CD14-positive monocyte (primary cell): Measurements from ENCODE around the gene OR2V2. TPM values are rescaled to one million over a fixed set of nuclear protein-coding genes. Genes with fewer than 3 reads are reported as not detected.

Experiments
- DNase-seq, 3 donors: peaks; one replicate each; pipeline ENCODE4 v3.0.0-alpha.2; 2011 to 2022
- H2AFZ ChIP-seq: 2 replicates; pipeline ENCODE4 v1.6.0; 2012; ENCODE audit warnings: mild to moderate bottlenecking, low read depth, low read length, inconsistent platforms; ENCODE audit not compliant: insufficient read depth, poor library complexity, severe bottlenecking
- H3K27ac ChIP-seq, 2 donors: 1 replicate in 1 of 2; 2 replicates in 1 of 2; pipeline ENCODE4 v1.5.1; 2012 to 2013; ENCODE audit warnings: low read length in 2 of 2, control low read depth in 1 of 2, inconsistent platforms in 1 of 2, low read depth in 1 of 2, mild to moderate bottlenecking in 1 of 2
- H3K27me3 ChIP-seq, 2 donors: one replicate each; pipeline versions ENCODE4 v1.6.0 to v1.6.1; 2011 to 2013; ENCODE audit warnings: low read length in 2 of 2; ENCODE audit not compliant: control insufficient read depth in 2 of 2, insufficient read depth in 2 of 2
- H3K36me3 ChIP-seq, 2 donors: replicated peaks in 1 of 2; 1 replicate in 1 of 2; 2 replicates in 1 of 2; pipeline versions ENCODE4 v1.5.1 to v1.6.1; 2012 to 2013; ENCODE audit warnings: low read length in 2 of 2, control low read depth in 1 of 2, inconsistent platforms in 1 of 2, mild to moderate bottlenecking in 1 of 2; ENCODE audit not compliant: insufficient read depth in 2 of 2, control insufficient read depth in 1 of 2
- H3K4me1 ChIP-seq, 2 donors: 1 replicate in 1 of 2; 2 replicates in 1 of 2; pipeline versions ENCODE4 v1.5.1 to v1.6.1; 2012 to 2013; ENCODE audit warnings: low read length in 2 of 2, control low read depth in 1 of 2, inconsistent platforms in 1 of 2, mild to moderate bottlenecking in 1 of 2, moderate library complexity in 1 of 2; ENCODE audit not compliant: insufficient read depth in 2 of 2, control insufficient read depth in 1 of 2
- H3K4me2 ChIP-seq: replicated peaks from 2 replicates; pipeline ENCODE3; 2012; ENCODE audit warnings: low read length, moderate library complexity, mild to moderate bottlenecking; ENCODE audit not compliant: poor library complexity, severe bottlenecking; ENCODE audit errors: extremely low read depth
- H3K4me3 ChIP-seq, 3 experiments: fragments of 200-600 bp in 1 of 3; sonication (generic) in 1 of 3; replicated peaks in 1 of 3; 1 replicate in 2 of 3; 2 replicates in 1 of 3; pipeline ENCODE4 v1.5.1; 2011 to 2013; ENCODE audit warnings: low read length in 3 of 3, mild to moderate bottlenecking in 3 of 3, control low read depth in 2 of 3, low read depth in 2 of 3, inconsistent platforms in 1 of 3, moderate library complexity in 1 of 3
- H3K79me2 ChIP-seq: 2 replicates; pipeline ENCODE4 v1.6.0; 2012; ENCODE audit warnings: mild to moderate bottlenecking, control low read depth, inconsistent platforms, low read length, moderate library complexity; ENCODE audit not compliant: insufficient read depth
- H3K9ac ChIP-seq: 2 replicates; pipeline ENCODE4 v1.6.0; 2017; ENCODE audit warnings: low read length, mild to moderate bottlenecking; ENCODE audit not compliant: insufficient read depth, poor library complexity, severe bottlenecking
- H3K9me3 ChIP-seq, 2 donors: replicated peaks in 1 of 2; 1 replicate in 1 of 2; 2 replicates in 1 of 2; pipeline versions ENCODE4 v1.5.1 to v1.6.1; 2012 to 2013; ENCODE audit warnings: low read length in 2 of 2, control low read depth in 1 of 2; ENCODE audit not compliant: control insufficient read depth in 1 of 2, insufficient read depth in 1 of 2
- H4K20me1 ChIP-seq: 2 replicates; pipeline ENCODE4 v1.6.0; 2012; ENCODE audit warnings: mild to moderate bottlenecking, low read length, control low read depth, moderate library complexity; ENCODE audit not compliant: insufficient read depth
- H3K27ac Mint-ChIP-seq, 7 donors: one replicate each; pipeline ENCODE4 v1.8.0; 2020; ENCODE audit warnings: mild to moderate bottlenecking in 7 of 7, mixed read lengths in 7 of 7, moderate library complexity in 6 of 7, inconsistent platforms in 2 of 7
- H3K27me3 Mint-ChIP-seq, 3 donors: one replicate each; pipeline ENCODE4 v1.8.0; 2021 to 2022; ENCODE audit warnings: low read depth in 3 of 3, mild to moderate bottlenecking in 3 of 3, mixed read lengths in 3 of 3, moderate library complexity in 3 of 3, inconsistent platforms in 1 of 3
- H3K36me3 Mint-ChIP-seq, 2 donors: one replicate each; pipeline ENCODE4 v1.8.0; 2020; ENCODE audit warnings: mixed read lengths in 2 of 2, inconsistent platforms in 1 of 2, mild to moderate bottlenecking in 1 of 2
- H3K4me1 Mint-ChIP-seq: one replicate; pipeline ENCODE4 v1.8.0; 2020; ENCODE audit warnings: mild to moderate bottlenecking, mixed read lengths
- H3K4me3 Mint-ChIP-seq, 2 donors: one replicate each; pipeline ENCODE4 v1.8.0; 2020; ENCODE audit warnings: mild to moderate bottlenecking in 2 of 2, mixed read lengths in 2 of 2, moderate library complexity in 1 of 2
- H3K9me3 Mint-ChIP-seq, 7 donors: one replicate each; pipeline ENCODE4 v1.8.0; 2020 to 2022; ENCODE audit warnings: mixed read lengths in 7 of 7, mild to moderate bottlenecking in 6 of 7, moderate library complexity in 6 of 7, inconsistent platforms in 2 of 7
- CTCF ChIP-seq: fragments of 200-600 bp; IDR thresholded peaks from one replicate; pipeline ENCODE4 v1.8.0; 2022; ENCODE audit warnings: antibody characterized with exemption, mild to moderate bottlenecking
- WGBS: methylation state at CpG from one replicate; pipeline ENCODE4 v1.1.5; 2013; ENCODE audit warnings: missing lambda C conversion rate; ENCODE audit not compliant: insufficient coverage; 5-methylcytosine and 5-hydroxymethylcytosine counted together
- intact Hi-C, 2 donors: fragments of 100-400 bp; cut with micrococcal nuclease; formaldehyde crosslinking; loops; one replicate each; pipeline versions ENCODE4 v1.15.0 to v1.15.1; 2023
- polyA plus RNA-seq, 3 donors: library from polyadenylated mRNA; depleted of rRNA in 1 of 3; unstranded in 2 of 3; stranded (reverse) in 1 of 3; fragments of 300-500 nt in 2 of 3; fragments of >200 nt in 1 of 3; fragmentation: Illumina TruSeq in 2 of 3; gene quantifications; 1 replicate in 2 of 3; 2 replicates in 1 of 3; pipeline ENCODE4 v1.2.3, GENCODE V29; 2012 to 2021

OR2V2 gene
- polyA plus RNA-seq, 3 donors: not detected

GRCh38 chr5:181138258-181138657 lies 9.1 kb upstream of the OR2V2 start:
- H4K20me1 ChIP-seq: no peaks in the 10 kb centered on the region
- DNase-seq: no peak
- H3K4me1 ChIP-seq: peaks cover 0 to 4% of the 10 kb centered on the region in 2 donors
- H2AFZ ChIP-seq: no peak overlapping the region
- peaks cover 0 to 3% of the 10 kb centered on the region in 2 donors for H3K27me3 ChIP-seq
- peaks cover 11 to 32% (median 22%) of the 10 kb centered on the region in 3 donors for H3K27me3 Mint-ChIP-seq
- H3K9me3 ChIP-seq: peaks cover 0 to 15% of the 10 kb centered on the region in 2 donors
- H3K9me3 Mint-ChIP-seq: peaks cover 5 to 29% (median 12%) of the 10 kb centered on the region in 7 donors
- H3K4me1 Mint-ChIP-seq: peaks cover 7% of the 10 kb centered on the region
- no peak overlapping the region for H3K27ac ChIP-seq
- no peaks in the 10 kb centered on the region for H3K36me3 ChIP-seq
- H3K4me3 ChIP-seq: no peak overlapping the region
- no peak for TF ChIP-seq CTCF
- no peak overlapping the region for H3K4me3 Mint-ChIP-seq
- 63% methylated on average over 2 of the region's 5 CpGs for WGBS
- no peak overlapping the region for H3K4me2 ChIP-seq
- H3K79me2 ChIP-seq: no peaks in the 10 kb centered on the region
- intact Hi-C loops: no loop called here
- no peaks in the 10 kb centered on the region for H3K36me3 Mint-ChIP-seq
- H3K9ac ChIP-seq: no peak overlapping the region
- H3K27ac Mint-ChIP-seq: no peak overlapping the region

- peaks cover 8 to 40% (median 13%) of the 10 kb centered on the region in 7 donors for H3K9me3 Mint-ChIP-seq
These were observed 6.6 kb upstream of the OR2V2 start for GRCh38 chr5:181140766-181141165.

More at GRCh38 chr5:181140766-181141165, 6.6 kb upstream of the OR2V2 start:
- no peaks in the 10 kb centered on the region for H3K4me1 Mint-ChIP-seq
- Histone ChIP-seq H3K27me3 (peaks cover 0 to 3% of the 10 kb centered on the region in 2 donors), H3K27ac (no peak overlapping the region), H3K9ac (no peak overlapping the region), H3K4me2 (no peak overlapping the region), H3K79me2 (no peaks in the 10 kb centered on the region), H4K20me1 (no peaks in the 10 kb centered on the region), H3K36me3 (no peaks in the 10 kb centered on the region), H2AFZ (no peak overlapping the region), H3K4me3 (no peak overlapping the region), H3K4me1 (no peaks in the 10 kb centered on the region), H3K9me3 (peaks cover 0 to 15% of the 10 kb centered on the region in 2 donors)
- 75% methylated on average over 3 of the region's 3 CpGs for WGBS
- H3K27me3 Mint-ChIP-seq: peaks cover 12 to 19% (median 14%) of the 10 kb centered on the region in 3 donors
- DNase-seq: no peak
- H3K27ac Mint-ChIP-seq: no peak overlapping the region
- intact Hi-C loops: no loop called here
- no peaks in the 10 kb centered on the region for H3K36me3 Mint-ChIP-seq
- no peak for TF ChIP-seq CTCF
- H3K4me3 Mint-ChIP-seq: peak overlapping the region in 1 of 2 donors; percentile 54
